T-helper 17 cell (primary cell): ENCODE data around the gene FLNC. TPM values are rescaled to one million over a fixed set of nuclear protein-coding genes. Genes with fewer than 3 reads are reported as not detected.

Source experiments
- ATAC-seq: fragments of 150-1000 bp; cut with Tn5 transposase; 2 replicates; pipeline ENCODE4 v1.10.0; 2021; ENCODE audit warnings: mild to moderate bottlenecking, moderate library complexity
- DNase-seq, 3 donors: peaks; one replicate each; pipeline versions ENCODE4 v3.0.0 to v3.0.0-alpha.2; 2020 to 2021
- H3K9me3 ChIP-seq: one replicate; pipeline ENCODE4 v1.7.0; 2013; ENCODE audit warnings: low read length, mild to moderate bottlenecking; ENCODE audit not compliant: control insufficient read depth, poor library complexity, severe bottlenecking
- H3K27ac Mint-ChIP-seq: one replicate; pipeline ENCODE4 v1.8.0; 2022; ENCODE audit warnings: mild to moderate bottlenecking, moderate library complexity, mixed read lengths
- H3K27me3 Mint-ChIP-seq: one replicate; pipeline ENCODE4 v1.8.0; 2022; ENCODE audit warnings: mixed read lengths
- H3K36me3 Mint-ChIP-seq: one replicate; pipeline ENCODE4 v1.8.0; 2022; ENCODE audit warnings: low read depth, mixed read lengths
- H3K4me1 Mint-ChIP-seq: one replicate; pipeline ENCODE4 v1.8.0; 2022; ENCODE audit warnings: mild to moderate bottlenecking, mixed read lengths
- H3K4me3 Mint-ChIP-seq: one replicate; pipeline ENCODE4 v1.8.0; 2022; ENCODE audit warnings: mild to moderate bottlenecking, moderate library complexity, mixed read lengths
- total RNA-seq, 4 donors: library from RNA in 2 of 4; stranded (reverse) in 2 of 4; gene quantifications; one replicate each; pipeline ENCODE4 v1.2.3 and lab custom pipeline; 2022 to 2026

The FLNC gene
- total RNA-seq, 2 donors from 2014 or later: 0.05 TPM

DNA sequence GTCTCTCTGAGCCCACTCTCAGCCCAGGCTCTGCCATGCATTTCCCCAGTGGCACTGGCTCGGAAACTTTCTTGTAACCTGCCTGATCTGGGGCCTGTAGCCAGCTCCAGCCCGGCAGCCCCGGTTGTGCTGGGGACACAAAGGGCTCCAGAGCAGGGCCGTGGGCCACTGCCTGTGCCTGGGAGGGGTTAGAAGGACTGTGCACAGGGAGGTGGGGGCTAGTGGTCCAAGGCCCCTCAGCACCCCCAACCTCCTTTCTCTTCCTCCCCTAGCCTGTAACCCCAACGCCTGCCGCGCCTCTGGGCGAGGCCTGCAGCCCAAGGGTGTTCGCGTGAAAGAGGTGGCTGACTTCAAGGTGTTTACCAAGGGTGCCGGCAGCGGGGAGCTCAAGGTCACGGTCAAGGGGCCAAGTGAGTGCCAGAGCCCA is 9.6 kb downstream of the FLNC start:
- Mint-ChIP-seq H3K27me3 (no peaks in the 10 kb centered on the region), H3K27ac (no peak overlapping the region), H3K4me3 (no peak overlapping the region), H3K36me3 (no peaks in the 10 kb centered on the region), H3K4me1 (peaks cover 5% of the 10 kb centered on the region)
- DNase-seq (no peak), ATAC-seq (no peak)
- no peaks in the 10 kb centered on the region for H3K9me3 ChIP-seq

DNA sequence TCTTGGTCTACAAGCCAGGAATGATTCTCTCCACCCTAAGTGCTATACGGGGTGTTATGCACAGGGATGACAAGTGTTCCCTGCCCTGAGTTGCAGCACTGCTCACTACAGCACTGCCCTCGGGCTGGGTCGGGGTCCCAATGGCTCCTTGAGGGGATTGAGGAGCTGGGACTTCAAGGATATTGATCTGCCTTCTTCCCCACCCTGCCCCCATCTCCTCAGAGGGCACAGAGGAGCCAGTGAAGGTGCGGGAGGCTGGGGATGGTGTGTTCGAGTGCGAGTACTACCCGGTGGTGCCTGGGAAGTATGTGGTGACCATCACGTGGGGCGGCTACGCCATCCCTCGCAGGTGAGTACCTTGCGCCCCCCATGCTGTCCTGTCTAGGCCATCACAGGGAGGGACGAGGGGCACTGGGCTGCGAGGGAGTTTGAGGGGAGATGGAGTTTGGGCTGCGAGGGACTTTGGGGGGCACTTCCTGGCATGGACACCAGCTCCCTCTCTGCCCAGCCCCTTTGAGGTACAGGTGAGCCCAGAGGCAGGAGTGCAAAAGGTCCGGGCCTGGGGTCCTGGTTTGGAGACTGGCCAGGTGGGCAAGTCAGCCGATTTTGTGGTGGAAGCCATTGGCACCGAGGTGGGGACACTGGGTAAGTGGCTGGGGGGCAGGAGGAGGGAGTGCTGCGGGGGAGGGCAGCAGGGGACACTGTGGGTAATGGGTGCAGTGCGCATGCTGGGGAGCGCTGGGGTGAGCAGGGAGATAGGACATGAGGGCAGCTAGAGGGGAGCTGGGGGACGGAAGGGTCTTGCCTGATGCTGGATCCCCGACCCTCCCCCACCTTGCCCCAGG is 10.3 kb downstream of the FLNC start:
- Mint-ChIP-seq H3K4me1 (peaks cover 5% of the 10 kb centered on the region), H3K4me3 (no peak overlapping the region), H3K27ac (peak overlapping the region; percentile 27), H3K36me3 (no peaks in the 10 kb centered on the region), H3K27me3 (no peaks in the 10 kb centered on the region)
- no peak for DNase-seq
- no peaks in the 10 kb centered on the region for H3K9me3 ChIP-seq
- no peak for ATAC-seq

GRCh38 chr7:128841171-128841690 is 11.0 kb downstream of the FLNC start:
- no peaks in the 10 kb centered on the region for H3K9me3 ChIP-seq
- no peaks in the 10 kb centered on the region for H3K27me3 Mint-ChIP-seq
- no peaks in the 10 kb centered on the region for H3K36me3 Mint-ChIP-seq
- peak overlapping the region; percentile 27 for H3K27ac Mint-ChIP-seq
- ATAC-seq (peak; percentile 69), DNase-seq (no peak)
- H3K4me1 Mint-ChIP-seq: peaks cover 5% of the 10 kb centered on the region
- no peak overlapping the region for H3K4me3 Mint-ChIP-seq

DNA sequence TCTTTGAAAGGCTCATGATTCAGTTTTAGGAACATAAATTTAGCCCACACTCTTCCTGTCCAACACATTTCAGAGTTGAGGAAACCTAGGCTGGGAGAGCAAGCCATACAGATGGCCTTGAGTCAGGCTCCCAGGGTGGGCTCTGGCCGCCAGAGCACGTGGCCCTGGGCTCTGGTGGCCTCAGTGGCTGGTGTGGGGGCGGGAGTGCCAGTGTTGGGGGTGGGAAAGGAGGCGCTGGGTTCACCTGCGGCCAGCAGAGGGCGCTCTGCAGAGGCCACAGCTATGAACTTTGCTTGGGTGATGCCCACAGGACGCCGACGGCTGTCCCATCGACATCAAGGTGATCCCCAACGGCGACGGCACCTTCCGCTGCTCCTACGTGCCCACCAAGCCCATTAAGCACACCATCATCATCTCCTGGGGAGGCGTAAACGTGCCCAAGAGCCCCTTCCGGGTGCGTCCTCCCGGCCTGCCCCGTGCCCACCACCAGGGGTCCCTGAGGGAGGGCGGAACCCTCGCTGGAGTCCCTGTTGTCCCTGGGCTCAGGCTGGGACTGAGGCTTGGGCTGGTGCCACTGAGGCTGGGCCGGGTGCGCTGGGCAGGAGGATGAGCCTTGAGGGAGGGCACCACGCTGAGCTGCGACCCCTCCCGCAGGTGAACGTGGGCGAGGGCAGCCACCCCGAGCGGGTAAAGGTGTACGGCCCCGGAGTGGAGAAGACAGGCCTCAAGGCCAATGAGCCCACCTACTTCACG is 11.9 kb downstream of the FLNC start:
- no peaks in the 10 kb centered on the region for H3K9me3 ChIP-seq
- ATAC-seq: peak; percentile 72
- peak; percentile 34 to 45 (median 42) for DNase-seq
- Mint-ChIP-seq H3K4me3 (peak overlapping the region; percentile 55), H3K27ac (no peak overlapping the region), H3K36me3 (no peaks in the 10 kb centered on the region), H3K4me1 (peaks cover 5% of the 10 kb centered on the region), H3K27me3 (no peaks in the 10 kb centered on the region)

DNA sequence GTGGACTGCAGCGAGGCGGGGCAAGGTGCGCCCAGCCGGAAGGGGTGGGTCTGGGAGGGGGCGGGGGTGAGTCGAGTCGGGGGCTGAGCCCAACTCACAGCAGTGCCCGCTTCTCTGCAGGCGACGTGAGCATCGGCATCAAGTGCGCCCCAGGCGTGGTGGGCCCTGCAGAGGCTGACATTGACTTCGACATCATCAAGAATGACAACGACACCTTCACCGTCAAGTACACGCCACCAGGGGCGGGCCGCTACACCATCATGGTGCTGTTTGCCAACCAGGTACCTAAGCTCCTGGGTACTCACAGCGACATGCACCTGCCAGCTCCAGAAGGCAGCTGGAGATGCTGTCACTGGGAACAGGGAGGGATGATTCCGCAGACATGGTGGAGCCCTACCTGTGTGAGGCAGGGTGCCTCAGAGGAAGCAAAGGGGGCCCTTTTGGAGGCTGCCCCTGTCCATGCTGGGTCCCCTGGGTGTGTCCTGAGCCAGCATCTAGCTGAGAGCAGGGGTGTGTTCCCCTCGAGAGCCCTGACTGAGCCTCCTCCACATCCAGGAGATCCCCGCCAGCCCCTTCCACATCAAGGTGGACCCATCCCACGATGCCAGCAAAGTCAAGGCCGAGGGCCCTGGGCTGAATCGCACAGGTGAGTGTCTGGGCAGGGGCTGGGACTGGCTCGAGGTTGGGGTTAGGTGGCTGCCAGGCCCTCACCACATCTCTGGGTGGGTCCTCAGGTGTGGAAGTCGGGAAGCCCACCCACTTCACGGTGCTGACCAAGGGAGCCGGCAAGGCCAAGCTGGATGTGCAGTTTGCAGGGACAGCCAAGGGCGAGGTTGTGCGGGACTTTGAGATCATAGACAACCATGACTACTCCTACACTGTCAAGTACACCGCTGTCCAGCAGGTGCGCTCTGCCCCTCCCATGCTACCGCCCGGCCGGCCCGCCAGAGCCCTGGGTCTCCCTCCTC is 12.8 kb downstream of the FLNC start:
- H3K9me3 ChIP-seq: no peaks in the 10 kb centered on the region
- H3K27ac Mint-ChIP-seq: no peak overlapping the region
- no peak overlapping the region for H3K4me3 Mint-ChIP-seq
- no peak for ATAC-seq
- DNase-seq: no peak
- peaks cover 5% of the 10 kb centered on the region for H3K4me1 Mint-ChIP-seq
- no peaks in the 10 kb centered on the region for H3K27me3 Mint-ChIP-seq
- H3K36me3 Mint-ChIP-seq: no peaks in the 10 kb centered on the region

GRCh38 chr7:128843938-128844621 is 13.9 kb downstream of the FLNC start:
- no peak for DNase-seq
- H3K27ac Mint-ChIP-seq: no peak overlapping the region
- H3K36me3 Mint-ChIP-seq: no peaks in the 10 kb centered on the region

DNA sequence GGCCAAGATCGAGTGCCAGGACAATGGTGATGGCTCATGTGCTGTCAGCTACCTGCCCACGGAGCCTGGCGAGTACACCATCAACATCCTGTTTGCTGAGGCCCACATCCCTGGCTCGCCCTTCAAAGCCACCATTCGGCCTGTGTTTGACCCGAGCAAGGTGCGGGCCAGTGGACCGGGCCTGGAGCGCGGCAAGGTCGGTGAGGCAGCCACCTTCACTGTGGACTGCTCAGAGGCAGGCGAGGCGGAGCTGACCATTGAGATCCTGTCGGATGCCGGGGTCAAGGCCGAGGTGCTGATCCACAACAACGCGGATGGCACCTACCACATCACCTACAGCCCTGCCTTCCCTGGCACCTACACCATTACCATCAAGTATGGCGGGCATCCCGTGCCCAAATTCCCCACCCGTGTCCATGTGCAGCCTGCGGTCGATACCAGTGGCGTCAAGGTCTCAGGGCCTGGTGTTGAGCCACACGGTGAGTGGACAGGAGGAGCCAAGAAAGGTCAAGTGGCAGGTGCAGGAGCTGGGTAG is 14.6 kb downstream of the FLNC start:
- no peak overlapping the region for H3K27ac Mint-ChIP-seq
- H3K4me3 Mint-ChIP-seq: no peak overlapping the region
- no peaks in the 10 kb centered on the region for H3K9me3 ChIP-seq
- H3K27me3 Mint-ChIP-seq: no peaks in the 10 kb centered on the region
- ATAC-seq (no peak), DNase-seq (no peak)
- H3K4me1 Mint-ChIP-seq: peaks cover 5% of the 10 kb centered on the region
- no peaks in the 10 kb centered on the region for H3K36me3 Mint-ChIP-seq

More at GRCh38 chr7:128843938-128844621, 13.9 kb downstream of the FLNC start:
- peaks cover 5% of the 10 kb centered on the region for H3K4me1 Mint-ChIP-seq
- H3K9me3 ChIP-seq: no peaks in the 10 kb centered on the region
- no peaks in the 10 kb centered on the region for H3K27me3 Mint-ChIP-seq
- no peak for ATAC-seq
- no peak overlapping the region for H3K4me3 Mint-ChIP-seq

- ATAC-seq (no peak), DNase-seq (no peak)
- H3K27ac Mint-ChIP-seq: no peak overlapping the region
- H3K9me3 ChIP-seq: no peaks in the 10 kb centered on the region
- H3K4me3 Mint-ChIP-seq: no peak overlapping the region
- no peaks in the 10 kb centered on the region for H3K36me3 Mint-ChIP-seq
- peaks cover 3% of the 10 kb centered on the region for H3K4me1 Mint-ChIP-seq
- no peaks in the 10 kb centered on the region for H3K27me3 Mint-ChIP-seq
Observed at GRCh38 chr7:128845475-128845874, 15.3 kb downstream of the FLNC start.

- no peak for DNase-seq
- H3K4me1 Mint-ChIP-seq: peaks cover 2% of the 10 kb centered on the region
- no peak overlapping the region for H3K4me3 Mint-ChIP-seq
- no peak overlapping the region for H3K27ac Mint-ChIP-seq
- H3K9me3 ChIP-seq: no peaks in the 10 kb centered on the region
- no peaks in the 10 kb centered on the region for H3K27me3 Mint-ChIP-seq
- no peak for ATAC-seq
- no peaks in the 10 kb centered on the region for H3K36me3 Mint-ChIP-seq
Observed at GRCh38 chr7:128845987-128846386, 15.8 kb downstream of the FLNC start.

DNA sequence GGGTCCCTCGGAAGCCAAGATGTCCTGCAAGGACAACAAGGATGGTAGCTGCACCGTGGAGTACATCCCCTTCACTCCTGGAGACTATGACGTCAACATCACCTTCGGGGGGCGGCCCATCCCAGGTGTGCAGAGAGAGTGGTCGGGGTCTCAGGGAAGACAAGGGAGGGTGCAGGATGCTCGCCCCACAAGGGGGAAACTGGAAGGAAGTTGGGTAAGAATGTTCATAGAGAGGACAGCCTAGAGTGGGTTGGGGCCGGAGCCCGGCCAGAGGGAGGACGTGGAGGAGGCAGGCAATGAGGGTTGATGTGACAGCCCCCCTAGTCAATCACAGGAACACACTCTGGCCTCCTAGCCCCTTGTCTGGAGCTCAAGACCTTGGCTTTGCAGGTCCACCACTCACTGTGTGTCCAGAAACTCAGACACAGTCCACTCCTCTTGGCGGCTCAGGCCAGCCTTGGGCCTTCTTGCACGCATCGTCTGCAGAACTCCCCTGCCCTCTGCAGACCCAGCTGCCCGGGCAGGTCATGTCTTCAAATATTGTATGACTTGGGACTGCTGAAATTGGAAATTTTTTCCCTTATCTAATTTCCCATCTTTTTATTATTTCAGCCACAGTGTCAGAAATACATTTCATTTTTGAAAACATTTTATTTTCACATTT is 16.7 kb downstream of the FLNC start:
- no peak overlapping the region for H3K4me3 Mint-ChIP-seq

DNA sequence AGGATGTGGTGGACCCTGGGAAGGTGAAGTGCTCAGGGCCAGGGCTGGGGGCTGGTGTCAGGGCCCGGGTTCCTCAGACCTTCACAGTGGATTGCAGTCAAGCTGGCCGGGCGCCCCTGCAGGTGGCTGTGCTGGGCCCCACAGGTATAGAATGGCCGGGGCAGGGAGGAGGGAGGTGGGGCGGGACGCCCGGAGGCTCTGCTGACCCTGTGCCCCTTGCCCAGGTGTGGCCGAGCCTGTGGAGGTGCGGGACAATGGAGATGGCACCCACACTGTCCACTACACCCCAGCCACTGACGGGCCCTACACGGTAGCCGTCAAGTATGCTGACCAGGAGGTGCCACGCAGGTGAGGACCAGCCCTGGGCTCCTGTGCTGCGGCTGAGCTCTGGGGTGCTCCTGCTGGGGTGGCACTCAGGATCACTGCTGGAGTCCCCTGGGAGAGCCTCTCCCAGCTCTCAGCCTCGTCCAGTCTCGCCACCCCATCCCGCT is 17.6 kb downstream of the FLNC start:
- H3K27me3 Mint-ChIP-seq: no peaks in the 10 kb centered on the region
- no peak overlapping the region for H3K27ac Mint-ChIP-seq
- H3K4me3 Mint-ChIP-seq: no peak overlapping the region
- DNase-seq: no peak
- H3K4me1 Mint-ChIP-seq: no peaks in the 10 kb centered on the region
- no peaks in the 10 kb centered on the region for H3K9me3 ChIP-seq
- H3K36me3 Mint-ChIP-seq: no peaks in the 10 kb centered on the region
- ATAC-seq: no peak

More for the DNA sequence above, 16.7 kb downstream of the FLNC start:
- Mint-ChIP-seq H3K27ac (no peak overlapping the region), H3K36me3 (no peaks in the 10 kb centered on the region), H3K4me1 (peaks cover 2% of the 10 kb centered on the region), H3K27me3 (no peaks in the 10 kb centered on the region)
- no peak for ATAC-seq
- no peak for DNase-seq
- no peaks in the 10 kb centered on the region for H3K9me3 ChIP-seq
